HG03159 (cell line): ENCODE data around the gene ZNF831.
A peak's percentile ranks its signal among the peaks of the same experiment; 100 is the strongest.

Source experiments
- ATAC-seq: cut with Tn5 transposase; IDR thresholded peaks from one replicate; pipeline ENCODE4 v1.9.1; 2021; ENCODE audit warnings: mild to moderate bottlenecking, moderate library complexity; ENCODE audit not compliant: unreplicated experiment

Gene ZNF831

GRCh38 chr20:59163631-59164530, at the start of gene ZNF831:
TSS of gene ZNF831 (plus strand) at chr20:59163821. CDS start at chr20:59191020, 27,199 bp downstream.
- ATAC-seq: peak; percentile 49

GRCh38 chr20:59117526-59117925, 46.1 kb upstream of the ZNF831 start:
- no peak for ATAC-seq

GRCh38 chr20:59118855-59119254, 44.8 kb upstream of the ZNF831 start:
- no peak for ATAC-seq

- ATAC-seq: no peak
Measured at GRCh38 chr20:59120491-59120890, 43.1 kb upstream of the ZNF831 start.

- ATAC-seq: no peak
Measured at GRCh38 chr20:59120919-59121318, 42.7 kb upstream of the ZNF831 start.

- no peak for ATAC-seq
Measured at GRCh38 chr20:59121714-59122565, 41.7 kb upstream of the ZNF831 start.

GRCh38 chr20:59122566-59122919, 41.1 kb upstream of the ZNF831 start:
- no peak for ATAC-seq

GRCh38 chr20:59123011-59123677, 40.5 kb upstream of the ZNF831 start:
- ATAC-seq: no peak

- no peak for ATAC-seq
Measured at GRCh38 chr20:59123678-59124255, 39.9 kb upstream of the ZNF831 start.

GRCh38 chr20:59124296-59125029, 39.2 kb upstream of the ZNF831 start:
- ATAC-seq: no peak

GRCh38 chr20:59125332-59125731, 38.3 kb upstream of the ZNF831 start:
- no peak for ATAC-seq

GRCh38 chr20:59125836-59126235, 37.8 kb upstream of the ZNF831 start:
- no peak for ATAC-seq

GRCh38 chr20:59127839-59128238, 35.8 kb upstream of the ZNF831 start:
- ATAC-seq: no peak

GRCh38 chr20:59131551-59132285, 31.9 kb upstream of the ZNF831 start:
- ATAC-seq: no peak

GRCh38 chr20:59134182-59134581, 29.4 kb upstream of the ZNF831 start:
- no peak for ATAC-seq

- ATAC-seq: no peak
Measured at GRCh38 chr20:59135093-59135492, 28.5 kb upstream of the ZNF831 start.

- ATAC-seq: no peak
Measured at GRCh38 chr20:59136027-59136426, 27.6 kb upstream of the ZNF831 start.

GRCh38 chr20:59137532-59137931, 26.1 kb upstream of the ZNF831 start:
- ATAC-seq: no peak

GRCh38 chr20:59138114-59138748, 25.4 kb upstream of the ZNF831 start:
- ATAC-seq: no peak
